H1 (cell line): ENCODE measurements around the gene RCSD1. TPM values are rescaled to one million over a fixed set of nuclear protein-coding genes. Genes with fewer than 3 reads are reported as not detected.

Experiments used
- CTCF ChIA-PET: fragments of 300-600 bp; sonication (Branson Sonifier 250); formaldehyde crosslinking; loops from one replicate; lab custom pipeline; 2021; ENCODE audit not compliant: partially characterized antibody; lab: Charles Lee
- POLR2A ChIA-PET: fragments of 300-600 bp; sonication (Branson Sonifier 250); formaldehyde crosslinking; loops from one replicate; lab custom pipeline; 2021; ENCODE audit warnings: inconsistent platforms; ENCODE audit not compliant: partially characterized antibody; lab: Charles Lee
- DNase-seq, 2 experiments: peaks; one replicate each; pipeline versions ENCODE4 v3.0.0 to v3.0.0-alpha.2; 2010 to 2022; ENCODE audit warnings: low spot score in 2 of 2, low read depth in 1 of 2, mixed read lengths in 1 of 2
- FAIRE-seq: peaks from 2 replicates; lab custom pipeline; 2011; peaks lifted over from hg19 to GRCh38; lab: Jason Lieb, UNC
- H2AFZ ChIP-seq: 2 replicates; pipeline ENCODE4 v1.8.1; 2012; ENCODE audit warnings: low read length, inconsistent platforms
- H2AK5ac ChIP-seq: 2 replicates; pipeline ENCODE4 v1.6.1; 2013; ENCODE audit warnings: low read depth, low read length
- H2BK120ac ChIP-seq: replicated peaks from 2 replicates; pipeline ENCODE3; 2013; ENCODE audit warnings: low read depth, low read length, inconsistent platforms
- H2BK12ac ChIP-seq: 2 replicates; pipeline ENCODE4 v1.6.1; 2013; ENCODE audit warnings: low read depth, low read length
- H2BK15ac ChIP-seq: 2 replicates; pipeline ENCODE4 v1.6.1; 2013; ENCODE audit warnings: low read length
- H2BK20ac ChIP-seq: 2 replicates; pipeline ENCODE4 v1.6.1; 2013; ENCODE audit warnings: low read length
- H2BK5ac ChIP-seq: 2 replicates; pipeline ENCODE4 v1.6.1; 2013; ENCODE audit warnings: low read depth, low read length
- H3K14ac ChIP-seq: 2 replicates; pipeline ENCODE4 v1.6.1; 2013; ENCODE audit warnings: inconsistent platforms; ENCODE audit not compliant: insufficient read length
- H3K18ac ChIP-seq: 2 replicates; pipeline ENCODE4 v1.6.1; 2013; ENCODE audit warnings: low read length; ENCODE audit errors: extremely low read depth
- H3K23ac ChIP-seq: 2 replicates; pipeline ENCODE4 v1.6.1; 2013; ENCODE audit warnings: inconsistent platforms; ENCODE audit not compliant: insufficient read length
- H3K23me2 ChIP-seq: 2 replicates; pipeline ENCODE4 v1.6.1; 2013; ENCODE audit warnings: low read depth, low read length
- H3K27ac ChIP-seq: 2 replicates; pipeline ENCODE4 v1.6.1; 2011; ENCODE audit warnings: low read depth, low read length, inconsistent platforms
- H3K27me3 ChIP-seq, 4 experiments: replicated peaks in 1 of 4; 1 replicate in 1 of 4; 2 replicates in 3 of 4; pipeline versions ENCODE4 v1.6.1 to v1.8.1; 2011 to 2013; ENCODE audit warnings: low read length in 3 of 4, mild to moderate bottlenecking in 3 of 4, inconsistent platforms in 2 of 4, mixed read lengths in 2 of 4, moderate library complexity in 1 of 4; ENCODE audit not compliant: control insufficient read depth in 3 of 4, insufficient read depth in 3 of 4; ENCODE audit errors: extremely low read depth in 1 of 4
- H3K36me3 ChIP-seq, 4 experiments: 2 replicates each; pipeline versions ENCODE4 v1.6.1 to v1.8.1; 2011 to 2013; ENCODE audit warnings: mild to moderate bottlenecking in 4 of 4, low read length in 3 of 4, moderate library complexity in 2 of 4, control low read depth in 1 of 4, inconsistent platforms in 1 of 4; ENCODE audit not compliant: insufficient read depth in 4 of 4, control insufficient read depth in 2 of 4
- H3K4ac ChIP-seq: replicated peaks from 2 replicates; pipeline ENCODE3; 2013; ENCODE audit warnings: low read length, low read depth, mixed read lengths, inconsistent platforms; ENCODE audit not compliant: insufficient read length
- H3K4me1 ChIP-seq, 4 experiments: replicated peaks in 1 of 4; 1 replicate in 1 of 4; 2 replicates in 3 of 4; pipeline versions ENCODE4 v1.6.1 to v1.8.1; 2011 to 2013; ENCODE audit warnings: low read length in 3 of 4, inconsistent platforms in 2 of 4, mixed read lengths in 1 of 4; ENCODE audit not compliant: insufficient read depth in 4 of 4, control insufficient read depth in 3 of 4
- H3K4me2 ChIP-seq, 2 experiments: 2 replicates each; pipeline versions ENCODE4 v1.6.1 to v1.8.1; 2011 to 2013; ENCODE audit warnings: low read depth in 2 of 2, low read length in 2 of 2, control low read depth in 1 of 2, inconsistent platforms in 1 of 2, mild to moderate bottlenecking in 1 of 2; ENCODE audit not compliant: insufficient read depth in 1 of 2
- H3K4me3 ChIP-seq, 4 experiments: fragments of 200-600, 300-600 bp in 1 of 4; sonication (generic), shearing (Covaris generic), sonication (Bioruptor Twin) in 1 of 4; 2 replicates each; pipeline versions ENCODE4 v1.5.1 to v1.8.1; 2011 to 2016; ENCODE audit warnings: low read length in 4 of 4, low read depth in 3 of 4, control low read depth in 2 of 4, inconsistent platforms in 2 of 4, mild to moderate bottlenecking in 2 of 4, mixed read lengths in 1 of 4, moderate library complexity in 1 of 4; ENCODE audit not compliant: insufficient read depth in 2 of 4; ENCODE audit errors: extremely low read depth in 1 of 4
- H3K56ac ChIP-seq: replicated peaks from 2 replicates; pipeline ENCODE3; 2013; ENCODE audit warnings: low read depth, mild to moderate bottlenecking, mixed read lengths, low read length, inconsistent platforms; ENCODE audit not compliant: insufficient read length
- H3K79me1 ChIP-seq: 2 replicates; pipeline ENCODE4 v1.6.1; 2013; ENCODE audit warnings: low read depth, low read length, control low read depth
- H3K79me2 ChIP-seq, 2 experiments: 2 replicates each; pipeline versions ENCODE4 v1.6.1 to v1.8.1; 2012 to 2013; ENCODE audit warnings: low read length in 2 of 2, mild to moderate bottlenecking in 2 of 2, inconsistent platforms in 1 of 2; ENCODE audit not compliant: insufficient read depth in 2 of 2, control insufficient read depth in 1 of 2
- H3K9ac ChIP-seq, 4 experiments: replicated peaks in 1 of 4; 1 replicate in 1 of 4; 2 replicates in 3 of 4; pipeline versions ENCODE4 v1.6.1 to v1.8.1; 2011 to 2013; ENCODE audit warnings: low read depth in 3 of 4, low read length in 3 of 4, control low read depth in 2 of 4, mild to moderate bottlenecking in 2 of 4, moderate library complexity in 2 of 4, inconsistent platforms in 1 of 4; ENCODE audit errors: extremely low read depth in 1 of 4
- H3K9me3 ChIP-seq, 2 experiments: 2 replicates each; pipeline versions ENCODE4 v1.6.1 to v1.8.1; 2012 to 2013; ENCODE audit warnings: mild to moderate bottlenecking in 2 of 2, moderate library complexity in 2 of 2, control low read depth in 1 of 2, inconsistent platforms in 1 of 2, low read depth in 1 of 2, low read length in 1 of 2, mixed read lengths in 1 of 2; ENCODE audit not compliant: insufficient read depth in 2 of 2
- H4K20me1 ChIP-seq, 2 experiments: replicated peaks in 1 of 2; 2 replicates each; pipeline versions ENCODE3 to v1.8.1; 2011 to 2013; ENCODE audit warnings: inconsistent platforms in 2 of 2, low read length in 2 of 2, mild to moderate bottlenecking in 1 of 2; ENCODE audit not compliant: insufficient read depth in 2 of 2, control insufficient read depth in 1 of 2
- H4K5ac ChIP-seq: 2 replicates; pipeline ENCODE4 v1.6.1; 2013; ENCODE audit warnings: low read length, low read depth, mixed read lengths, inconsistent platforms; ENCODE audit not compliant: insufficient read length
- H4K8ac ChIP-seq: 2 replicates; pipeline ENCODE4 v1.8.0; 2013; ENCODE audit warnings: mild to moderate bottlenecking, moderate library complexity, low read length, inconsistent platforms; ENCODE audit not compliant: insufficient read depth; ENCODE audit errors: extremely low read depth
- H4K91ac ChIP-seq: replicated peaks from 2 replicates; pipeline ENCODE3; 2013; ENCODE audit warnings: low read length, mixed read lengths, inconsistent platforms; ENCODE audit not compliant: insufficient read length
- ASH2L ChIP-seq: fragments of 200-600, 300-600 bp; sonication (generic); IDR thresholded peaks from one replicate; pipeline ENCODE4 v1.7.1; 2017; ENCODE audit warnings: low read length
- ATF2 ChIP-seq: IDR thresholded peaks from 2 replicates; pipeline ENCODE4 v1.6.1; 2012; ENCODE audit warnings: low read length, inconsistent platforms
- CHD1 ChIP-seq: IDR thresholded peaks from 2 replicates; pipeline ENCODE4 v1.6.1; 2012; ENCODE audit warnings: low read depth, low read length, improper control_type of control experiment
- EP300 ChIP-seq, 2 experiments: IDR thresholded peaks; 1 replicate in 1 of 2; 2 replicates in 1 of 2; pipeline ENCODE4 v1.6.1; 2011 to 2012; ENCODE audit warnings: low read depth in 2 of 2, low read length in 2 of 2, mild to moderate bottlenecking in 2 of 2, borderline replicate concordance in 1 of 2, inconsistent platforms in 1 of 2, moderate library complexity in 1 of 2
- GTF2F1 ChIP-seq: IDR thresholded peaks from 2 replicates; pipeline ENCODE4 v1.6.1; 2012; ENCODE audit warnings: low read depth, low read length, improper control_type of control experiment, borderline replicate concordance
- MAX ChIP-seq: IDR thresholded peaks from 2 replicates; pipeline ENCODE4 v1.6.1; 2012; ENCODE audit warnings: inconsistent platforms
- POU5F1 ChIP-seq: IDR thresholded peaks from 2 replicates; pipeline ENCODE4 v1.6.1; 2011; ENCODE audit warnings: low read depth, mild to moderate bottlenecking, low read length, moderate library complexity
- RXRA ChIP-seq: IDR thresholded peaks from 2 replicates; pipeline ENCODE4 v1.6.1; 2011; ENCODE audit warnings: low read depth, mild to moderate bottlenecking, low read length, moderate library complexity; ENCODE audit not compliant: insufficient read depth
- SIX5 ChIP-seq: IDR thresholded peaks from 2 replicates; pipeline ENCODE4 v1.6.1; 2011; ENCODE audit warnings: mild to moderate bottlenecking, low read depth, low read length
- TAF7 ChIP-seq: optimal IDR thresholded peaks from 2 replicates; pipeline ENCODE3; 2011; ENCODE audit warnings: low read depth, mild to moderate bottlenecking, inconsistent platforms, low read length, moderate library complexity, borderline replicate concordance
- TEAD4 ChIP-seq: IDR thresholded peaks from 2 replicates; pipeline ENCODE4 v1.6.1; 2012; ENCODE audit warnings: low read depth, low read length, inconsistent platforms, mixed read lengths
- WGBS, 2 experiments: shearing (Covaris generic) in 1 of 2; methylation state at CpG; one replicate each; pipeline versions ENCODE4 v1.1.6 to v1.1.7; 2013 to 2015; ENCODE audit warnings: low lambda C conversion rate in 2 of 2, mixed read lengths in 2 of 2, inconsistent platforms in 1 of 2, low coverage in 1 of 2, missing lambda C conversion rate in 1 of 2; ENCODE audit not compliant: insufficient replicate concordance in 2 of 2, insufficient coverage in 1 of 2, insufficient read length in 1 of 2; ENCODE audit errors: extremely low coverage in 1 of 2, missing lambda C conversion rate in 1 of 2; 5-methylcytosine and 5-hydroxymethylcytosine counted together
- polyA plus RNA-seq, 7 experiments: library from polyadenylated mRNA; depleted of rRNA in 3 of 7; stranded (reverse) in 5 of 7; unstranded in 2 of 7; fragments of >200 nt in 5 of 7; fragments of 200-250 nt in 2 of 7; gene quantifications; 1 replicate in 5 of 7; 2 replicates in 1 of 7; 4 replicates in 1 of 7; pipeline versions ENCODE4 v1.2.1 to v1.2.3, GENCODE V29; 2011 to 2013; ENCODE audit warnings: missing spikeins in 2 of 7, mixed read lengths in 2 of 7
- total RNA-seq: library from RNA; stranded (reverse); fragmentation: NEBNext Ultra II Directional; extraction: Animal tissue kit (Norgen Biotek cat#: 25700); gene quantifications from 2 replicates; pipeline ENCODE4 v1.2.1, GENCODE V29; 2021

The RCSD1 gene
- total and polyA plus RNA-seq, 2 of the 8 experiments (the other 6 are each of a cell fraction or from before 2014, with no cell fraction given), result 0.47 to 0.69 TPM

- Histone ChIP-seq H2BK12ac (no peak overlapping the region; the same call in 1 of the 2 replicates), H3K56ac (no peak overlapping the region), H2AK5ac (no peak overlapping the region), H3K79me1 (no peaks in the 10 kb centered on the region), H3K4me1 (peaks cover 0 to 8% (median 6%) of the 10 kb centered on the region in 4 experiments; a peak in 6 of 7 replicates), H3K4ac (no peak overlapping the region), H3K9me3 (no peaks in the 10 kb centered on the region), H3K27me3 (peaks cover 11 to 39% (median 33%) of the 10 kb centered on the region in 4 experiments), H3K9ac (no peak overlapping the region), H2BK120ac (no peak overlapping the region), H3K23me2 (peaks cover 5% of the 10 kb centered on the region; the same call in 1 of the 2 replicates), H4K20me1 (no peaks in the 10 kb centered on the region), H3K23ac (no peak overlapping the region), H2AFZ (peak overlapping the region; percentile 60; the same call in 1 of the 2 replicates), H2BK15ac (0 out of 2 replicates have a peak overlapping the region, but pooled peaks have one; percentile 12), H2BK5ac (no peak overlapping the region), H3K36me3 (no peaks in the 10 kb centered on the region), H4K5ac (no peak overlapping the region), H3K4me2 (peak overlapping the region; percentile 48 to 70), H3K18ac (peak overlapping the region; percentile 55; the same call in 1 of the 2 replicates), H4K91ac (no peak overlapping the region), H3K14ac (no peak overlapping the region), H3K79me2 (no peaks in the 10 kb centered on the region), H3K27ac (no peak overlapping the region), H3K4me3 (peak overlapping the region in 3 of 4 experiments; percentile 9 to 33 (median 23); a peak in 5 of 8 replicates), H2BK20ac (no peak overlapping the region), H4K8ac (peak overlapping the region; percentile 74; the same call in 1 of the 2 replicates)
- POLR2A ChIA-PET, result no interaction called here
- DNase-seq (peak in 1 of 2 experiments; percentile 47), FAIRE-seq (no peak)
- WGBS, 2 experiments, result 19% methylated on average over 19 of the region's 19 CpGs; no CpG with 5 or more reads in 1 of the 2 experiments
- CTCF ChIA-PET, result interaction anchor here (0.7 to 2.7 kb wide), 6 partner anchors 35 to 756 kb away, joined by 3 to 8 read pairs (median 3); no protein-coding TSS in a partner anchor
- TF ChIP-seq TAF7 (no peak), CHD1 (no peak), ASH2L (peak; percentile 67), MAX (0 out of 2 replicates have a peak, but pooled peaks have one; percentile 9), POU5F1 (no peak), SIX5 (peak; percentile 27; the same call in 1 of the 2 replicates), ATF2 (no peak), RXRA (no peak), EP300 (IDR thresholded peaks at IDR 0.05; ENCODE audit: borderline replicate concordance in 1 of 2, low read depth in 2 of 2, low read length in 2 of 2) (no peak), GTF2F1 (no peak), TEAD4 (peak; percentile 96)
Measured at GRCh38 chr1:167635156-167635648, 5.2 kb downstream of the RCSD1 start.
